HG03135 (cell line): ENCODE data around the gene AP3B2.

Source experiments
- ATAC-seq: cut with Tn5 transposase; IDR thresholded peaks from one replicate; pipeline ENCODE4 v1.9.1; 2021; ENCODE audit warnings: mild to moderate bottlenecking, moderate library complexity; ENCODE audit not compliant: unreplicated experiment

AP3B2 gene

GRCh38 chr15:82611348-82611747 is 98.3 kb downstream of the AP3B2 start:
- ATAC-seq = no peak
